ENCODE data around the gene GNAT1. TPM values are rescaled to one million over a fixed set of nuclear protein-coding genes. Genes with fewer than 3 reads are reported as not detected.

The GNAT1 gene
- total RNA-seq, 6 donors from 2014 or later, result 0.10 to 0.40 TPM; not detected in 4

DNA sequence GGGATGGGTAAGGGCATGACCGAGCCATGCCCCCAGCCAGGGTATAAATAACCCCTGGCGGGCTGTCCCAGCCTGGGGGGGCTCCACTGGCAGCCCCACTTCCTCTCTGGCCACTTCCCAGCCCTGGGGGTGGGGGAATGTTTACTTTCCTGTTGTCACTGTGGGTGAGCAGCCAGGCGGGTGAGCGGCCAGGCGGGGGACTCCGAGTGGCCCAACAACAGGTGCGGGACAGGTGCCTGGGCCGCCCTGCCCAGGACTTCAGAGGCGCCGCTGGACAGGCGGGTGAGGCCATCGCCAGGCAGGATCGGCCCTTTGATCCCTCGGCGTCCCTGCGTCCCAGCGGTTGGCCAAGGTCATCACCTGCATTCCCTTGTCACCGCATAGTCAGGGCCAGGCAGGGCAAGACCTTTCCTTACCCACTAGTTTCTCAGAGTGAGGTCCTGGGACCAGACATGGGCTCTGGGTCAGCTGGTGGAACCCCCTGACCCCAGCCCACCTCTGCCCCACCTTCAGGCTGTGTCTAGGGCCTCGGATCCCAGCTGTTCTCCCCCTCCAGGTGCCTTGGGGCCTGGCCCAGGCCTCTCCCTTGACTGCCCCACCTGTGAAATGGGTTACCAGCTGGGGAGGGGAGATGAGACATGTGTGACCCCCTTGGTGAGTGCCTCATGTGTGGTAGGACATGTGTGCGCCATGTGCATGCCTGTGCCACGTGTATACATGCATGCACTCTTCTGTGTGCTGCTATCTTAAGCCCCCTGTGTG is 19.7 kb upstream of the GNAT1 start:
- Histone ChIP-seq H3K36me3 (peaks cover 0 to 31% (median 14%) of the 10 kb centered on the region in 4 donors), H3K27me3 (no peaks in the 10 kb centered on the region), H3K27ac (peak overlapping the region; percentile 74 to 89 (median 78)), H3K4me1 (peaks cover 51 to 80% (median 59%) of the 10 kb centered on the region in 4 donors), H3K9me3 (no peaks in the 10 kb centered on the region), H3K4me3 (no peak overlapping the region)
- ATAC-seq (ENCODE audit: low FRiP score in 2 of 2) (no peak), DNase-seq (peak in 1 of 2 donors; percentile 86)
- TF ChIP-seq POLR2A (IDR thresholded peaks at IDR 0.05), result no peak
- peak in 1 of 2 donors; percentile 7 for TF ChIP-seq POLR2AphosphoS5 (IDR thresholded peaks at IDR 0.05)
- 77 to 80% methylated on average over 1 to 6 of the region's 21 CpGs for WGBS, 2 donors

DNA sequence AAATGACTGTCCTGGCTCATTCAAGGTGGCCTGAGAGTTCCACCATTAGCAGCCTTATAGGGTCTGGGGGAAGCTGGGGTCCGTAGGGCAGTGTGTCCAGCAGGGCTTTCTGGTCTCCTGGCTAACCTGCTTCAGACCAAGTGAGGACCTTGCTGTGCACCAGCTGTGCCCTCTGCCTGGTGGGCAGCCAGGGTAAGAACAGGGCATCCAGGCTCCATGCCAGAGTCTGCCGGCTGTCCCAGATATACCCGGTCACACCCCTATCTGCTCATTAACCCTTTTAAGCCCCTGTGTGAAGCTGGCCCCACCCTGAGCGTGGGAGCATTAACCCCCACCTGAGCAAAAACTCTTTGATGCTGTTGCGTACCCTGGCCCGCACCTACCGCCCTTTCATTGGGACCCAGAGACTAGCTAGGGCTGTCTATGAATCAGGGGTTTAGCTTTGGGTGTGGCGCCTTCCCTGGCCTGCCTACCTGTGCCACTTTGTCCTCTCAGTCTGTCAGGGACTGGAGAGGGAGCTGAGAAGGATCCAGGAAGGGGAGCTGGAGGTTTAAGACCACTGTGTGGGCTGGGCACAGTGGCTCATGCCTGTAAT is 18.7 kb upstream of the GNAT1 start:
- Histone ChIP-seq H3K4me1 (peaks cover 42 to 70% (median 56%) of the 10 kb centered on the region in 4 donors), H3K27ac (peak overlapping the region; percentile 39 to 89 (median 78)), H3K4me3 (no peak overlapping the region), H3K9me3 (no peaks in the 10 kb centered on the region), H3K36me3 (peaks cover 0 to 37% (median 17%) of the 10 kb centered on the region in 4 donors), H3K27me3 (no peaks in the 10 kb centered on the region)
- DNase-seq, result no peak
- WGBS, 2 donors, result 73 to 74% methylated on average over 6 to 8 of the region's 8 CpGs
- no peak for ATAC-seq (ENCODE audit: low FRiP score in 2 of 2)
- no peak for TF ChIP-seq POLR2AphosphoS5 (IDR thresholded peaks at IDR 0.05)
- no peak for TF ChIP-seq EP300 (IDR thresholded peaks at IDR 0.05)
- TF ChIP-seq, protein P1, sequence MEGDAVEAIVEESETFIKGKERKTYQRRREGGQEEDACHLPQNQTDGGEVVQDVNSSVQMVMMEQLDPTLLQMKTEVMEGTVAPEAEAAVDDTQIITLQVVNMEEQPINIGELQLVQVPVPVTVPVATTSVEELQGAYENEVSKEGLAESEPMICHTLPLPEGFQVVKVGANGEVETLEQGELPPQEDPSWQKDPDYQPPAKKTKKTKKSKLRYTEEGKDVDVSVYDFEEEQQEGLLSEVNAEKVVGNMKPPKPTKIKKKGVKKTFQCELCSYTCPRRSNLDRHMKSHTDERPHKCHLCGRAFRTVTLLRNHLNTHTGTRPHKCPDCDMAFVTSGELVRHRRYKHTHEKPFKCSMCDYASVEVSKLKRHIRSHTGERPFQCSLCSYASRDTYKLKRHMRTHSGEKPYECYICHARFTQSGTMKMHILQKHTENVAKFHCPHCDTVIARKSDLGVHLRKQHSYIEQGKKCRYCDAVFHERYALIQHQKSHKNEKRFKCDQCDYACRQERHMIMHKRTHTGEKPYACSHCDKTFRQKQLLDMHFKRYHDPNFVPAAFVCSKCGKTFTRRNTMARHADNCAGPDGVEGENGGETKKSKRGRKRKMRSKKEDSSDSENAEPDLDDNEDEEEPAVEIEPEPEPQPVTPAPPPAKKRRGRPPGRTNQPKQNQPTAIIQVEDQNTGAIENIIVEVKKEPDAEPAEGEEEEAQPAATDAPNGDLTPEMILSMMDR (IDR thresholded peaks at IDR 0.05), result peak in 1 of 6 experiments; percentile 6

DNA sequence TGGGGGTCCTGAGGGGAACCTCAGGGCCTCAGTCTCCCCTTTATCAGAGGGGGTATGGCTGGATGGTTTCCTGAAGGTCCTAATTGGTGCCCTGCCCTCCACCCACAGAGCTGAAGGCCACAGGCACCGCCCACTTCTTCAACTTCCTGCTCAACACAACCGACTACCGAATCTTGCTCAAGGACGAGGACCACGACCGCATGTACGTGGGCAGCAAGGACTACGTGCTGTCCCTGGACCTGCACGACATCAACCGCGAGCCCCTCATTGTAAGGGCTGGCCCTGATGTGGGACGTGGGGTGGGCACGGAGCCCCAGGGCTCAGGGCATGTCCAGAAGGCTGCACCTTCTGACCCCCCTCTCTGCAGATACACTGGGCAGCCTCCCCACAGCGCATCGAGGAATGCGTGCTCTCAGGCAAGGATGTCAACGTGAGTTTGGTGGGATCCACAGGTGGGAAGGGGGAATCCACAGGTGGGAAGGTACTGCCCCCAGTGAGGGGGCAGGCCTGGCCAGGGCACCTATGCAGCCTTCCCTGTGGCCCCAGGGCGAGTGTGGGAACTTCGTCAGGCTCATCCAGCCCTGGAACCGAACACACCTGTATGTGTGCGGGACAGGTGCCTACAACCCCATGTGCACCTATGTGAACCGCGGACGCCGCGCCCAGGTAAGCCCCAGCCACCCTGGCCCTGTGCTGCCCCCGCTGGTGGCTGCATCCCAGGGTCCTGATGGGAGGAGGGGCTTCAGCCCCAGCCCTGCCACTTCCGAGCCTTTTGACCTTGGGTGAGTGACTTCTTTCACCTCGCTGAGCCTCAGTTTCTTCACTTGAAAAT is 17.5 kb upstream of the GNAT1 start:
- Histone ChIP-seq H3K36me3 (peaks cover 0 to 37% (median 17%) of the 10 kb centered on the region in 4 donors), H3K4me1 (peaks cover 30 to 59% (median 44%) of the 10 kb centered on the region in 4 donors), H3K27ac (peak overlapping the region in 1 of 4 donors; percentile 89), H3K27me3 (no peaks in the 10 kb centered on the region), H3K9me3 (no peaks in the 10 kb centered on the region), H3K4me3 (no peak overlapping the region)
- 61 to 69% methylated on average over 16 to 21 of the region's 29 CpGs for WGBS, 2 donors
- no peak for TF ChIP-seq POLR2A (IDR thresholded peaks at IDR 0.05)
- no peak for TF ChIP-seq POLR2AphosphoS5 (IDR thresholded peaks at IDR 0.05)
- TF ChIP-seq EP300 (IDR thresholded peaks at IDR 0.05), result no peak
- TF ChIP-seq, protein P1 (IDR thresholded peaks at IDR 0.05), result no peak
- ATAC-seq (ENCODE audit: low FRiP score in 2 of 2), result no peak
- DNase-seq, result no peak

DNA sequence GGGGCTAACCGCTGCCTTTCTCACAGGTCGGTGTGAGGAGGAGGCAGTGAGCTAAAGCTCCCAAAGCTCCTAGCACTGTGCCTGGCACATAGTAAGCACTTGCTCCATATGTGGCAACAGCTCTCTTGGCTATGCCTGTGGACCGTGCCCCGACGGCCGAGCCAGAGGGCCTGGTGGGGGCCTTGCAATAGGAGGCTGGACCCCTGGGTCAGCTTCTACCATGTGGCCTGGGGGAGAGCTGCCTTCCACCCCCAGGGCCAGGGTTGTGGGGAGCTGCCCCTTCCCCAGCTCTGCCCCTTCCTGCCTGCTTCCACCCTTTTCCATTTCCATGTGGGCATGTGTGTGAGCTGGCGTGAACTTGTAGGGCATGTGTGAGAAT is 16.9 kb upstream of the GNAT1 start:
- Histone ChIP-seq H3K27me3 (no peaks in the 10 kb centered on the region), H3K4me3 (no peak overlapping the region), H3K4me1 (peaks cover 24 to 53% (median 39%) of the 10 kb centered on the region in 4 donors), H3K36me3 (peaks cover 0 to 37% (median 17%) of the 10 kb centered on the region in 4 donors), H3K27ac (peak overlapping the region in 1 of 4 donors; percentile 14), H3K9me3 (no peaks in the 10 kb centered on the region)
- TF ChIP-seq EP300 (IDR thresholded peaks at IDR 0.05) (no peak), POLR2A (IDR thresholded peaks at IDR 0.05) (no peak), POLR2AphosphoS5 (IDR thresholded peaks at IDR 0.05) (no peak)
- TF ChIP-seq, protein P1 (IDR thresholded peaks at IDR 0.05), result no peak
- ATAC-seq (ENCODE audit: low FRiP score in 2 of 2), result no peak
- WGBS, 2 donors, result 77 to 93% methylated on average over 3 to 7 of the region's 7 CpGs
- no peak for DNase-seq

All from upper lobe of left lung (tissue), 6 donors.